ENCODE data around the gene PTGES2. TPM values are rescaled to one million over a fixed set of nuclear protein-coding genes. Genes with fewer than 3 reads are reported as not detected.

Gene PTGES2
- polyA plus RNA-seq, 1 of the 3 experiments (the other 2 are of a cell fraction) = 141 TPM

DNA sequence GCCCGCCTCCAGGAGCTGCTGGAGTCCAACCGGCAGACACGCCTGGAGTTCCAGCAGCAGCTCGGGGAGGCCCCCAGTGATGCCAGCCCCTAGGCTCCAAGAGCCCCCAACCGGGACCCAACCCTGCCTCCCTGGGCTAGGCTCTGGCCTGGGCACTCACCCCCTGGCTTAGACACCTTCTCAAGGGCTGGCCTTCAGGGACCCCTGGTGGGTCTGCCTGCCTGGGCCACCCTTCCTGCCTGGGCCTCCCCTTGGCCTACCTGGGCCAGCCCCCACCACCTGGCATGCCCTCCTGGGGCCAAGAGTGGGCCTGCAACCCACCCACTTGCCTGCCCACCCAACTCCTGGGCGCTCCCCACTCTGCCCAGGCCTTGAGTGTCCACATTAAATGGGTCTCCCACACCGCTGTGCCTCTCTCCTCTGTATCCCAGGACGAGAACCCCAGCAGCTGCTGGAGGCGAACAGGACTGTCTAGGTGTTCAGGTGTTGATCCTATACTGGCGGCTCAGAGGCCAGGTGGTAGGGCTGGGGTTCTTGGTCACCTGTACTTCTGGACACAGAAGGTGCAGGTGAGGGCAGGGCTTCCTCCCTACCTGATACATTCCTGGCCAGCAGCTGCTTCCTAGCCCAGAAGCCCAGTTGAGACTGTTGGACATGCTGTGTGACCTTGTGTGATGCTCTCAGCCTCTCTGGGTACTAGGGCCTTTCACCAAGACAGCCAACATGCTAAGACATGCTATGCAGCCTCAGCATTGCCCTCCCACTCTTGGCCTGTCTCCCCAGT lies 36.2 kb upstream of the PTGES2 start:
- Histone ChIP-seq H3K27me3 (ENCODE audit: insufficient read depth) (no peaks in the 10 kb centered on the region), H3F3A (replicated peaks; ENCODE audit: insufficient read depth) (peaks cover 6% of the 10 kb centered on the region), H3K79me2 (ENCODE audit: insufficient read depth) (peaks cover 11% of the 10 kb centered on the region), H3K9ac (no peak overlapping the region), H3K4me1 (ENCODE audit: control insufficient read depth in 1 of 2, insufficient read depth in 2 of 2, low read depth in 1 of 2, low read length in 1 of 2) (peaks cover 0 to 12% of the 10 kb centered on the region in 2 experiments; a peak in 2 of 4 replicates), H2AFZ (ENCODE audit: low read depth) (no peak overlapping the region), H3K27ac (ENCODE audit: low read depth in 2 of 2, low read length in 1 of 2) (no peak overlapping the region), H3K9me2 (no peaks in the 10 kb centered on the region), H3K9me3 (no peaks in the 10 kb centered on the region), H3K36me3 (replicated peaks in 1 of 2; ENCODE audit: control insufficient read depth in 1 of 2, insufficient read depth in 2 of 2, low read length in 1 of 2) (peaks cover 4 to 45% of the 10 kb centered on the region in 2 experiments), H4K20me1 (ENCODE audit: insufficient read depth) (no peaks in the 10 kb centered on the region), H3K4me2 (no peak overlapping the region), H3K4me3 (ENCODE audit: low read depth in 2 of 2, low read length in 1 of 2) (no peak overlapping the region)
- ChIA-PET POLR2A (no interaction called here), CTCF (interaction anchor here (1.5 kb wide), 1 partner anchor 46 kb away, joined by 5 read pairs; no protein-coding TSS in a partner anchor)
- DNase-seq = no peak
- WGBS (ENCODE audit: low lambda C conversion rate) = 96% methylated on average over 5 of the region's 10 CpGs
- no peak for TF ChIP-seq NRF1 (IDR thresholded peaks at IDR 0.05; ENCODE audit: low read depth, low read length)
- TF ChIP-seq MEF2A (IDR thresholded peaks at IDR 0.05; ENCODE audit: borderline replicate concordance, low read depth) = no peak
- TF ChIP-seq, protein P1, sequence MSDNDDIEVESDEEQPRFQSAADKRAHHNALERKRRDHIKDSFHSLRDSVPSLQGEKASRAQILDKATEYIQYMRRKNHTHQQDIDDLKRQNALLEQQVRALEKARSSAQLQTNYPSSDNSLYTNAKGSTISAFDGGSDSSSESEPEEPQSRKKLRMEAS (IDR thresholded peaks at IDR 0.05; ENCODE audit: low read depth) = no peak
- TF ChIP-seq, protein P2, sequence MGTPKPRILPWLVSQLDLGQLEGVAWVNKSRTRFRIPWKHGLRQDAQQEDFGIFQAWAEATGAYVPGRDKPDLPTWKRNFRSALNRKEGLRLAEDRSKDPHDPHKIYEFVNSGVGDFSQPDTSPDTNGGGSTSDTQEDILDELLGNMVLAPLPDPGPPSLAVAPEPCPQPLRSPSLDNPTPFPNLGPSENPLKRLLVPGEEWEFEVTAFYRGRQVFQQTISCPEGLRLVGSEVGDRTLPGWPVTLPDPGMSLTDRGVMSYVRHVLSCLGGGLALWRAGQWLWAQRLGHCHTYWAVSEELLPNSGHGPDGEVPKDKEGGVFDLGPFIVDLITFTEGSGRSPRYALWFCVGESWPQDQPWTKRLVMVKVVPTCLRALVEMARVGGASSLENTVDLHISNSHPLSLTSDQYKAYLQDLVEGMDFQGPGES (IDR thresholded peaks at IDR 0.05; ENCODE audit: low read depth, low read length) = no peak
- no peak for TF ChIP-seq RXRA (IDR thresholded peaks at IDR 0.05; ENCODE audit: borderline replicate concordance, low read depth)
- TF ChIP-seq, protein P3, sequence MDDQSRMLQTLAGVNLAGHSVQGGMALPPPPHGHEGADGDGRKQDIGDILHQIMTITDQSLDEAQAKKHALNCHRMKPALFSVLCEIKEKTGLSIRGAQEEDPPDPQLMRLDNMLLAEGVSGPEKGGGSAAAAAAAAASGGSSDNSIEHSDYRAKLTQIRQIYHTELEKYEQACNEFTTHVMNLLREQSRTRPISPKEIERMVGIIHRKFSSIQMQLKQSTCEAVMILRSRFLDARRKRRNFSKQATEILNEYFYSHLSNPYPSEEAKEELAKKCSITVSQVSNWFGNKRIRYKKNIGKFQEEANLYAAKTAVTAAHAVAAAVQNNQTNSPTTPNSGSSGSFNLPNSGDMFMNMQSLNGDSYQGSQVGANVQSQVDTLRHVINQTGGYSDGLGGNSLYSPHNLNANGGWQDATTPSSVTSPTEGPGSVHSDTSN (IDR thresholded peaks at IDR 0.05) = no peak
- TF ChIP-seq, protein P4, sequence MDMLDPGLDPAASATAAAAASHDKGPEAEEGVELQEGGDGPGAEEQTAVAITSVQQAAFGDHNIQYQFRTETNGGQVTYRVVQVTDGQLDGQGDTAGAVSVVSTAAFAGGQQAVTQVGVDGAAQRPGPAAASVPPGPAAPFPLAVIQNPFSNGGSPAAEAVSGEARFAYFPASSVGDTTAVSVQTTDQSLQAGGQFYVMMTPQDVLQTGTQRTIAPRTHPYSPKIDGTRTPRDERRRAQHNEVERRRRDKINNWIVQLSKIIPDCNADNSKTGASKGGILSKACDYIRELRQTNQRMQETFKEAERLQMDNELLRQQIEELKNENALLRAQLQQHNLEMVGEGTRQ (IDR thresholded peaks at IDR 0.05; ENCODE audit: borderline replicate concordance, low read depth, low read length) = no peak

DNA sequence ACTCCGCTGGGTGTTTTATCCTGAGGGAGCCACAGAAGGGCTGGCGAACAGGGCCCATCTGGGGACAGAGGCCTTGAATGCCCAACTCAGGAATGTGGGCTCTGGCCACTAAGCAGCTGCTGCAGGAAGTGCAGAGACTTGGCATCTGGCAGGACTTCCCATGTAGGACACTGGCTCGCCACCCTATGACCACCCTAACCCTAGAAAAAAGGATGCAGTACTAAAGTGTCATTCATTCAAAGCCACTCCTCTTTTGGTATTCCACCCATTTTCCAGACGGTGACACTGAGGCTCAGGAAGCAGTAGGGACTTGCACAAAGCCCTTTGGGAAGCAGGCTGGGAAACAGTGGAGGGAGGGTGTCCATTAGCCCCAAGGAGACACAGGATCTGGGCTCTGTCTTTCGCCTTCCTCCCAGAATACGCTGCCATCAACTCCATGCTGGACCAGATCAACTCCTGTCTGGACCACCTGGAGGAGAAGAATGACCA lies 35.5 kb upstream of the PTGES2 start:
- Histone ChIP-seq H3K9me3 (no peaks in the 10 kb centered on the region), H3K36me3 (replicated peaks in 1 of 2; ENCODE audit: control insufficient read depth in 1 of 2, insufficient read depth in 2 of 2, low read length in 1 of 2) (peaks cover 0 to 42% of the 10 kb centered on the region in 2 experiments), H3K4me2 (no peak overlapping the region), H4K20me1 (ENCODE audit: insufficient read depth) (no peaks in the 10 kb centered on the region), H3K79me2 (ENCODE audit: insufficient read depth) (peaks cover 11% of the 10 kb centered on the region), H3K4me1 (ENCODE audit: control insufficient read depth in 1 of 2, insufficient read depth in 2 of 2, low read depth in 1 of 2, low read length in 1 of 2) (peaks cover 0 to 12% of the 10 kb centered on the region in 2 experiments; a peak in 2 of 4 replicates), H3K27ac (ENCODE audit: low read depth in 2 of 2, low read length in 1 of 2) (no peak overlapping the region), H3K27me3 (ENCODE audit: insufficient read depth) (no peaks in the 10 kb centered on the region), H2AFZ (ENCODE audit: low read depth) (no peak overlapping the region), H3K9me2 (no peaks in the 10 kb centered on the region), H3K4me3 (ENCODE audit: low read depth in 2 of 2, low read length in 1 of 2) (no peak overlapping the region), H3F3A (replicated peaks; ENCODE audit: insufficient read depth) (peaks cover 6% of the 10 kb centered on the region), H3K9ac (no peak overlapping the region)
- 100% methylated on average over 4 of the region's 6 CpGs for WGBS (ENCODE audit: low lambda C conversion rate)
- ChIA-PET CTCF (interaction anchor here (1.4 to 1.5 kb wide), 2 partner anchors 20 to 45 kb away, joined by 3 to 5 read pairs; no protein-coding TSS in a partner anchor), POLR2A (no interaction called here)
- TF ChIP-seq SIN3A (IDR thresholded peaks at IDR 0.05; ENCODE audit: borderline replicate concordance, low read depth, low read length) (no peak), EP300 (IDR thresholded peaks at IDR 0.05; ENCODE audit: borderline replicate concordance in 1 of 2, low read depth in 1 of 2, low read length in 1 of 2) (no peak), TEAD4 (IDR thresholded peaks at IDR 0.05; ENCODE audit: borderline replicate concordance, insufficient read depth) (no peak), POLR2AphosphoS5 (IDR thresholded peaks at IDR 0.05; ENCODE audit: low read depth, low read length) (no peak), CHD2 (IDR thresholded peaks at IDR 0.05; ENCODE audit: low read length, partially characterized antibody) (no peak)
- TF ChIP-seq, protein P5, sequence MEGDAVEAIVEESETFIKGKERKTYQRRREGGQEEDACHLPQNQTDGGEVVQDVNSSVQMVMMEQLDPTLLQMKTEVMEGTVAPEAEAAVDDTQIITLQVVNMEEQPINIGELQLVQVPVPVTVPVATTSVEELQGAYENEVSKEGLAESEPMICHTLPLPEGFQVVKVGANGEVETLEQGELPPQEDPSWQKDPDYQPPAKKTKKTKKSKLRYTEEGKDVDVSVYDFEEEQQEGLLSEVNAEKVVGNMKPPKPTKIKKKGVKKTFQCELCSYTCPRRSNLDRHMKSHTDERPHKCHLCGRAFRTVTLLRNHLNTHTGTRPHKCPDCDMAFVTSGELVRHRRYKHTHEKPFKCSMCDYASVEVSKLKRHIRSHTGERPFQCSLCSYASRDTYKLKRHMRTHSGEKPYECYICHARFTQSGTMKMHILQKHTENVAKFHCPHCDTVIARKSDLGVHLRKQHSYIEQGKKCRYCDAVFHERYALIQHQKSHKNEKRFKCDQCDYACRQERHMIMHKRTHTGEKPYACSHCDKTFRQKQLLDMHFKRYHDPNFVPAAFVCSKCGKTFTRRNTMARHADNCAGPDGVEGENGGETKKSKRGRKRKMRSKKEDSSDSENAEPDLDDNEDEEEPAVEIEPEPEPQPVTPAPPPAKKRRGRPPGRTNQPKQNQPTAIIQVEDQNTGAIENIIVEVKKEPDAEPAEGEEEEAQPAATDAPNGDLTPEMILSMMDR (IDR thresholded peaks at IDR 0.05) = no peak
- TF ChIP-seq, protein P4 (IDR thresholded peaks at IDR 0.05; ENCODE audit: borderline replicate concordance, low read depth, low read length) = no peak
- TF ChIP-seq, protein P1 (IDR thresholded peaks at IDR 0.05; ENCODE audit: low read depth) = no peak
- TF ChIP-seq, protein P2 (IDR thresholded peaks at IDR 0.05; ENCODE audit: low read depth, low read length) = no peak
- TF ChIP-seq, protein P6, sequence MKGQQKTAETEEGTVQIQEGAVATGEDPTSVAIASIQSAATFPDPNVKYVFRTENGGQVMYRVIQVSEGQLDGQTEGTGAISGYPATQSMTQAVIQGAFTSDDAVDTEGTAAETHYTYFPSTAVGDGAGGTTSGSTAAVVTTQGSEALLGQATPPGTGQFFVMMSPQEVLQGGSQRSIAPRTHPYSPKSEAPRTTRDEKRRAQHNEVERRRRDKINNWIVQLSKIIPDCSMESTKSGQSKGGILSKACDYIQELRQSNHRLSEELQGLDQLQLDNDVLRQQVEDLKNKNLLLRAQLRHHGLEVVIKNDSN (IDR thresholded peaks at IDR 0.05; ENCODE audit: borderline replicate concordance, low read depth) = no peak
- DNase-seq = no peak
